GM12875 (cell line): ENCODE results near the gene AP2M1.

Source experiments
- H3K4me3 ChIP-seq: one replicate; pipeline ENCODE4 v1.5.1; 2011; ENCODE audit warnings: low read depth, low read length, control low read depth
- TF ChIP-seq, protein P1 (sequence below): IDR thresholded peaks from 2 replicates; pipeline ENCODE4 v1.5.1; 2011; ENCODE audit warnings: low read depth, mild to moderate bottlenecking, control low read depth, inconsistent platforms, low read length, moderate library complexity, borderline replicate concordance; ENCODE audit not compliant: insufficient read depth

The AP2M1 gene

DNA sequence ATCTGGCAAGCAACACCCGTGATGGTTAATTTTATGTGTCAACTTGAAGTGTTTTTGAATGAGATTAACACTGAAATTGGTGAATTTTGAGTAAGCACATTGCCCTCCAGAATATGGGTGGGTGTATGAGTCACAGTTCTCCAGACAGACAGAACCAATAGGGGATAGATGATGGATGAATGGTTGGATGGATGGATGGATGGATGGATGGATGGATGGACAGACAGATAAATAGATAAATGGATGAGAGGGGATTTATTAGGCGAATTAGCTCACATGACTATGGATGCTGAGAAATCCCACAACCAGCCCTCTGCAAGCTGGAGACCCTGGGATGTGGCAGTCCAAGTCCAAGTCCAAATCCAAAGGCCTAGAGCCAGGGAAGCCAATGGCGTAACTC lies 49.3 kb downstream of the AP2M1 start:
- no peak overlapping the region for H3K4me3 ChIP-seq
- TF ChIP-seq, protein P1, sequence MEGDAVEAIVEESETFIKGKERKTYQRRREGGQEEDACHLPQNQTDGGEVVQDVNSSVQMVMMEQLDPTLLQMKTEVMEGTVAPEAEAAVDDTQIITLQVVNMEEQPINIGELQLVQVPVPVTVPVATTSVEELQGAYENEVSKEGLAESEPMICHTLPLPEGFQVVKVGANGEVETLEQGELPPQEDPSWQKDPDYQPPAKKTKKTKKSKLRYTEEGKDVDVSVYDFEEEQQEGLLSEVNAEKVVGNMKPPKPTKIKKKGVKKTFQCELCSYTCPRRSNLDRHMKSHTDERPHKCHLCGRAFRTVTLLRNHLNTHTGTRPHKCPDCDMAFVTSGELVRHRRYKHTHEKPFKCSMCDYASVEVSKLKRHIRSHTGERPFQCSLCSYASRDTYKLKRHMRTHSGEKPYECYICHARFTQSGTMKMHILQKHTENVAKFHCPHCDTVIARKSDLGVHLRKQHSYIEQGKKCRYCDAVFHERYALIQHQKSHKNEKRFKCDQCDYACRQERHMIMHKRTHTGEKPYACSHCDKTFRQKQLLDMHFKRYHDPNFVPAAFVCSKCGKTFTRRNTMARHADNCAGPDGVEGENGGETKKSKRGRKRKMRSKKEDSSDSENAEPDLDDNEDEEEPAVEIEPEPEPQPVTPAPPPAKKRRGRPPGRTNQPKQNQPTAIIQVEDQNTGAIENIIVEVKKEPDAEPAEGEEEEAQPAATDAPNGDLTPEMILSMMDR = no peak

GRCh38 chr3:184227481-184227935 lies 52.9 kb downstream of the AP2M1 start:
- H3K4me3 ChIP-seq = no peak overlapping the region
- TF ChIP-seq, protein P1 = peak; percentile 95

DNA sequence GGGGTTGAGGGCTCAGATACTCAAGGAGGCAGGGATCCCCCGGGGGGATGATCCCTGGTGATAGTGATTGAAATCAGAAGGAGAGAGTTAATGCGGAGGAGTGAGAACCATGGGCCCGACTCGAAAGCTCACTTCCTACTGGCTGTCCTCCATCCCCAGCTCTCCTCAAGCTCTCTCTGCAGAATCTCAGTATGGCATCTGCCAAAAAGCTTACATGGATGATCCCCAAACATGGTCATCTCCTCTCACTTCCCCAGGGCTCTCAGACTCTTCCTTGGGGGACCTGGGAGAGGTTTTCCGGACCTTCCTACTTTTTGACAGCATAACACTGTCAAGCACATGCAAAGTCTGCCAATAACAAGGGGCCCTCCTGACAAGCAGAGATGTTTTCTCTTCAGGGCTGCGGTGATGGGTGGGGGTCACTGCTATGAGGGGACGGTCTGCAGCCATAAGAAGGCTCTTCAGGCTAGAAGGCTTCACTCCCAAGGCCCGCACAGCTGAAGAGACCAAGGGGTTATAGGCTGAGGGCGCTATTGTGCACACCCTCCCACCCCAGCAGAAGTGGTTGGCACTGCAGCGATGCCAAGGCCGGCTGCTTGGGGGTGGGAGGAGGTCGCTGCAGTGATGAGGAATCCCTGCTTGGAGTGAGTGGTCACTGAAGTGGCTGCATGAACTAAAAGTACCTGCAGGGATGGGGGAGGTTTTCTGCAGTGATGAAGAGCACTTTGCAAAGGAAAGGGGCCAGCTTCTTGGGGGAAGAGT lies 53.9 kb downstream of the AP2M1 start:
- TF ChIP-seq, protein P1 = no peak
- H3K4me3 ChIP-seq = no peak overlapping the region

DNA sequence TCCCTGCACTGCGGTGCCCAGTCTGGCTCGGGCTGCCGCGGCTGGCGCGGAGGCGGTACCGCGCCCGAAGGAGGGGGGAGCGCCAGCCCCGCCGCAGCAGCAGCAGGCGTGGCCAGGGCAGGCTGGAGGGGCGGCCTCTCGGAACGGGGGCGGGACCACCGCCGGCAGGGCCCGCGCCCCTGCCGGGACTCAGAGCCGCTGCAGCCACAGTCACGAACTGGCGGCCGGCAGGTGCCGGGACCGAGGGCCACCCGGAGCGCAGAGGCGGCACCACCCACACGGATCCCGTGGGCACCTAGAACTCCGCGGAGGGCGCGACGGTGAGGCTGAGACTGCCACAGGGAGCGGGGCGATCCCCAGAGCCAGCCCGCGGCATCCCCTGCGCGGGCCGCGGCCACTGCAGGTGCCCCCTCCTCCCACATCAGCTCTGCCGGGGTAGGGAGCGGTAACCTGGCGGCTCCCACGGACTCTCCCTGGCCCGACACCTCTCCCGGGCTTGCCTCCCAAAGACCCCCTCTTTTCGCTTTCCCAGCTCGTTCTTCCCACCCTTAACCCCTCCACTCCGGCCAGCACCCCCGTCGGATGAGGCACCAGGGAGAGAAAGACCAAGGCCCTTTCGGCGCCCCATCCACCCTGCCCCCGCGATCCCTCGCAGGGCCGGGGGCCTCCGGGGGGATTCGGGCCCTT lies 54.9 kb downstream of the AP2M1 start, which contains the start of gene VWA5B2:
Gene VWA5B2 (plus strand): TSS at position 192 of the 687 bp plus-strand sequence. CDS start 944 bp downstream, outside the sequence.
- TF ChIP-seq, protein P1 = peak; percentile 38
- no peak within 1 kb of the TSS for H3K4me3 ChIP-seq

GRCh38 chr3:184230081-184230602 lies 55.5 kb downstream of the AP2M1 start:
- no peak overlapping the region for H3K4me3 ChIP-seq
- TF ChIP-seq, protein P1 = no peak

GRCh38 chr3:184230603-184231528 lies 56.2 kb downstream of the AP2M1 start:
- H3K4me3 ChIP-seq = no peak overlapping the region
- TF ChIP-seq, protein P1 = no peak
